Tibial nerve (tissue), 4 donors: ENCODE data around the gene GOLGA7B. TPM values are rescaled to one million over a fixed set of nuclear protein-coding genes. Genes with fewer than 3 reads are reported as not detected.

Experiments used
- DNase-seq, 2 donors: peaks; one replicate each; pipeline ENCODE4 v3.0.0-alpha.2; 2019; ENCODE audit warnings: low spot score in 2 of 2
- H3K27ac ChIP-seq, 4 donors: fragments of 200-600 bp; sonication (generic) in 3 of 4; one replicate each; pipeline ENCODE4 v1.5.1; 2017 to 2019; ENCODE audit warnings: mild to moderate bottlenecking in 1 of 4
- H3K27me3 ChIP-seq, 2 donors: fragments of 200-600 bp; sonication (generic) in 1 of 2; one replicate each; pipeline versions ENCODE4 v1.5.1 to v1.6.0; 2017 to 2019
- H3K36me3 ChIP-seq, 3 donors: fragments of 200-600 bp; sonication (generic); one replicate each; pipeline ENCODE4 v1.5.1; 2018 to 2019
- H3K4me1 ChIP-seq, 4 donors: fragments of 200-600 bp; sonication (generic) in 3 of 4; one replicate each; pipeline ENCODE4 v1.5.1; 2017 to 2019
- H3K4me3 ChIP-seq, 4 donors: fragments of 200-600 bp; sonication (generic) in 3 of 4; one replicate each; pipeline ENCODE4 v1.5.1; 2017 to 2019; ENCODE audit warnings: mild to moderate bottlenecking in 1 of 4, moderate library complexity in 1 of 4
- H3K9me3 ChIP-seq, 4 donors: fragments of 200-600 bp; sonication (generic) in 3 of 4; one replicate each; pipeline ENCODE4 v1.5.1; 2017 to 2019
- CTCF ChIP-seq, 5 experiments: fragments of 200-600 bp in 3 of 5; fragments of 450-650 bp in 2 of 5; sonication (generic) in 3 of 5; IDR thresholded peaks; one replicate each; pipeline ENCODE4 v1.5.1; 2016 to 2019; ENCODE audit warnings: antibody characterized with exemption in 5 of 5, mild to moderate bottlenecking in 3 of 5, moderate library complexity in 2 of 5
- EP300 ChIP-seq, 2 donors: sonication (generic); formaldehyde crosslinking; IDR thresholded peaks; one replicate each; pipeline ENCODE4 v1.6.1; 2017; ENCODE audit warnings: antibody characterized with exemption in 2 of 2, mild to moderate bottlenecking in 1 of 2
- POLR2A ChIP-seq, 2 donors: fragments of 450-650 bp; IDR thresholded peaks; one replicate each; pipeline ENCODE4 v1.6.1; 2017; ENCODE audit warnings: antibody characterized with exemption in 2 of 2, mild to moderate bottlenecking in 2 of 2, moderate library complexity in 2 of 2
- WGBS, 2 donors: methylation state at CpG; one replicate each; pipeline ENCODE4 v1.1.5; 2018; 5-methylcytosine and 5-hydroxymethylcytosine counted together
- total RNA-seq, 4 donors: library from RNA; depleted of rRNA; stranded (reverse); fragments of >200 nt; gene quantifications; one replicate each; pipeline ENCODE4 v1.1.0, GENCODE V29; 2016

Gene GOLGA7B
- total RNA-seq, 4 donors from 2014 or later, result 0.90 to 6.3 (median 4.8) TPM

DNA sequence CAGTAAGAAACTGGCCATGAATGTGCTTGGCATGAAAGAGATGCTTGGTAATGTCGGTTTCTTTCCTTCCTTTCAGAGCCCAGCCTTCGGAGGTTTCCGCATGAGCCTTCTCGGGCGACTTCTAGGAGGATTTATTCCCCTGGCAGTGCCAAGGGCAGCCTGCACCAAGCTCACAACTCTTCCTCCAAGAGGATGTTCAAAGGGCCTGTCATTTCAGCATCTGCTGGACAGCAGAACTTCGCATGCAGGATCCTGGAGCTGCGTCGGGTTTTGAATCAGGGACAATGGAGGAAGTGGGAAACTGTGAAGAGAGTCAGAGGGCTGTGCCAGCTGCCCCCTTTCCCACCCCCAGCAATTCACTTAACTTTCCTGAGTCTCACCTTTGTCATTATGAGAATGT lies 21.3 kb downstream of the GOLGA7B start:
- TF ChIP-seq POLR2A (IDR thresholded peaks at IDR 0.05), result no peak
- no peak for TF ChIP-seq EP300 (IDR thresholded peaks at IDR 0.05)
- TF ChIP-seq CTCF (IDR thresholded peaks at IDR 0.05), result no peak
- Histone ChIP-seq H3K27me3 (no peaks in the 10 kb centered on the region), H3K27ac (no peak overlapping the region), H3K4me3 (no peak overlapping the region), H3K9me3 (no peaks in the 10 kb centered on the region), H3K4me1 (peaks cover 3 to 19% (median 6%) of the 10 kb centered on the region in 4 donors), H3K36me3 (no peaks in the 10 kb centered on the region)
- 71 to 77% methylated on average over 8 of the region's 8 CpGs for WGBS, 2 donors
- DNase-seq, result no peak

DNA sequence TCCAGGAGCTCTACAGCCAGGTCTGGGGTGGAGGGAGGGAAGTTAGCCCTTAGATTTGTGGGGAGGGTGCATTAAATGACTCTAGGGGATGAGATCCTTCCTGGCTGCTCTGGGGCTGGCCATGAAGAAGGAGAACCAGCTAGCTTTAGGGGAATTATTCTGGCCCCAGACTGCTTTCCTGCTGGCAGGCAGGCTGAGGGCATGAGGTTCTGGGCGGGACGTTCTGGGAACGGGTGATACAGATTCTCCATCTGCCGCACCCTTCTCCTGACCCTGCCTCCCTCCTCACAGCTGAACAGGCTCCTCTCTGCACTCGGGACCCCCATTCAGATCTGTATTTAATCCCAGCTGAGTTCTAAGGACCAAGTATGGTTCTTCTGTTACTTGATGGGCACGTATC lies 23.9 kb downstream of the GOLGA7B start:
- TF ChIP-seq EP300 (IDR thresholded peaks at IDR 0.05) (peak in 1 of 2 donors; percentile 18), POLR2A (IDR thresholded peaks at IDR 0.05) (no peak)
- Histone ChIP-seq H3K27me3 (no peaks in the 10 kb centered on the region), H3K9me3 (no peaks in the 10 kb centered on the region), H3K36me3 (no peaks in the 10 kb centered on the region), H3K4me1 (peaks cover 3 to 19% (median 6%) of the 10 kb centered on the region in 4 donors), H3K4me3 (no peak overlapping the region), H3K27ac (peak overlapping the region in 1 of 4 donors; percentile 60)
- DNase-seq, result no peak
- 53 to 54% methylated on average over 6 of the region's 6 CpGs for WGBS, 2 donors

DNA sequence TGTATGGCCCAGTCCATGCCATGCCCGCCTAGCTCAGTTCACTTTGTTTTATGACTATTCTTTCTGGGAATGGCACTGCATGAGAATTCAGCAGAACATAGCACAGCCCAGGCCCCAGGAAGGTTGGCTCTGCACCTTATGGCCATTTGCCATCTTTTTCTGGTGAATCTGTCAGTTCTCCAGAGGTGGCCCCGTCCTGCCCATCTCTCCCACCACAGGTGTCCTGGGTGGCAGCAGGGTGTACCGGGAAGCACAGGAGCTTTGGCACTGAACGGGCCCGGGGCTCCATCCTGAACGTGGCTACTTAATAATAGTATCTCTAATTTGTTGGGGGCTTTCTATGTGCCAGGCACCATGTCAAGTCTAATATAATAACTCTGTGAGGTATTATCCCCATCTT lies 24.7 kb downstream of the GOLGA7B start:
- H3K27me3 ChIP-seq, result no peaks in the 10 kb centered on the region
- no peak for DNase-seq
- H3K4me3 ChIP-seq, result no peak overlapping the region
- H3K9me3 ChIP-seq, result no peaks in the 10 kb centered on the region
- H3K27ac ChIP-seq, result peak overlapping the region in 1 of 4 donors; percentile 16
- no peaks in the 10 kb centered on the region for H3K36me3 ChIP-seq
- WGBS, 2 donors, result 59 to 69% methylated on average over 6 of the region's 6 CpGs
- H3K4me1 ChIP-seq, result peaks cover 0 to 11% (median under 1%) of the 10 kb centered on the region in 4 donors
- no peak for TF ChIP-seq EP300 (IDR thresholded peaks at IDR 0.05)
- no peak for TF ChIP-seq POLR2A (IDR thresholded peaks at IDR 0.05)
- no peak for TF ChIP-seq CTCF (IDR thresholded peaks at IDR 0.05)

- no peak overlapping the region for H3K27ac ChIP-seq
- no peak overlapping the region for H3K4me3 ChIP-seq
- WGBS, 2 donors, result 72 to 78% methylated on average over 5 to 7 of the region's 7 CpGs
- peaks cover 0 to 5% (median 0%) of the 10 kb centered on the region in 4 donors for H3K4me1 ChIP-seq
- no peak for DNase-seq
- TF ChIP-seq CTCF (IDR thresholded peaks at IDR 0.05) (no peak), EP300 (IDR thresholded peaks at IDR 0.05) (peak in 1 of 2 donors; percentile 22)
- H3K27me3 ChIP-seq, result no peaks in the 10 kb centered on the region
- no peaks in the 10 kb centered on the region for H3K9me3 ChIP-seq
- H3K36me3 ChIP-seq, result no peaks in the 10 kb centered on the region
Observed at GRCh38 chr10:97875391-97875790, 25.7 kb downstream of the GOLGA7B start.

DNA sequence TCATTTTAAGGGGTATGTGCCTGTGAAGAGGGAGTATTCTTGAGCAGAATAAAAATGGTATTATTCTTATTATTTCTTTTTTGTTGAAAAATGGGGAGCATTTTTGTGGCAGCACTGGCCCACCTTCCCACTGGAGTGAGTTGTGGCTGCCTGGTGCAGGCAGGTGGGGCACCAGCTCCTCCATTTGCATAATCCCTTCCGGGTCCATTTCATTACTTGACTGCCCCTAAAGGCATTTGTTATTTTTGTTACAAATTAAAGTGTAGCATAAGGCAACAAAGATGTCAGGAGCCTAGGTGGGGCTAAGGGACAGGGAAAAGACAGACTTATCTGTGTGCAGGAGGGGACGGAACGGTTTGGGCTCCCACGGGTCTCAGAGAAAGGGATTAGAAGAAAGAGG lies 26.8 kb downstream of the GOLGA7B start:
- 59 to 64% methylated on average over 4 of the region's 4 CpGs for WGBS, 2 donors

More for the DNA sequence above, 26.8 kb downstream of the GOLGA7B start:
- no peak for DNase-seq
- H3K27me3 ChIP-seq, result no peaks in the 10 kb centered on the region
- no peaks in the 10 kb centered on the region for H3K9me3 ChIP-seq
- TF ChIP-seq CTCF (IDR thresholded peaks at IDR 0.05) (no peak), POLR2A (IDR thresholded peaks at IDR 0.05) (no peak), EP300 (IDR thresholded peaks at IDR 0.05) (no peak)
- H3K4me3 ChIP-seq, result no peak overlapping the region
- no peak overlapping the region for H3K27ac ChIP-seq
- peaks cover 0 to 5% (median 0%) of the 10 kb centered on the region in 4 donors for H3K4me1 ChIP-seq
- no peaks in the 10 kb centered on the region for H3K36me3 ChIP-seq
